SK-N-MC (cell line): ENCODE measurements around the gene OSBPL1A.

Experiments
- EZH2 ChIP-seq: fragments of 200-600 bp; sonication (generic); IDR thresholded peaks from one replicate; pipeline ENCODE4 v1.6.1; 2017; ENCODE audit warnings: antibody characterized with exemption
- FOXP2 ChIP-seq: optimal IDR thresholded peaks from 2 replicates; pipeline ENCODE3; 2011; ENCODE audit warnings: mild to moderate bottlenecking, moderate library complexity; ENCODE audit not compliant: insufficient read depth; ENCODE audit errors: extremely low read length, control extremely low read depth
- POLR2AphosphoS5 ChIP-seq: IDR thresholded peaks from 2 replicates; pipeline ENCODE4 v1.6.1; 2012; ENCODE audit warnings: mild to moderate bottlenecking, low read depth, low read length, borderline replicate concordance

- TF ChIP-seq POLR2AphosphoS5, result no peak
- TF ChIP-seq EZH2, result no peak
- no peak for TF ChIP-seq FOXP2
Observed at GRCh38 chr18:24199372-24199962, 198.2 kb downstream of the OSBPL1A start.
